ENCODE data around the gene CYP2D6.
"Not testable (repeated sequence)": the region's sequence is repeated elsewhere in the genome, so short reads cannot be mapped to it uniquely, and the experiment has no call there.

Gene CYP2D6

GRCh38 chr22:42130639-42131431 is at the start of gene CYP2D6:
Gene CYP2D6, minus strand, starts transcription at chr22:42130810. Its CDS starts 19 bp downstream, at chr22:42130791.
- not testable (repeated sequence) for DNase-seq (ENCODE audit: extremely low read depth, low read depth)

- peak; percentile 56 for DNase-seq (ENCODE audit: extremely low read depth, low read depth)
- TF ChIP-seq, protein P1, sequence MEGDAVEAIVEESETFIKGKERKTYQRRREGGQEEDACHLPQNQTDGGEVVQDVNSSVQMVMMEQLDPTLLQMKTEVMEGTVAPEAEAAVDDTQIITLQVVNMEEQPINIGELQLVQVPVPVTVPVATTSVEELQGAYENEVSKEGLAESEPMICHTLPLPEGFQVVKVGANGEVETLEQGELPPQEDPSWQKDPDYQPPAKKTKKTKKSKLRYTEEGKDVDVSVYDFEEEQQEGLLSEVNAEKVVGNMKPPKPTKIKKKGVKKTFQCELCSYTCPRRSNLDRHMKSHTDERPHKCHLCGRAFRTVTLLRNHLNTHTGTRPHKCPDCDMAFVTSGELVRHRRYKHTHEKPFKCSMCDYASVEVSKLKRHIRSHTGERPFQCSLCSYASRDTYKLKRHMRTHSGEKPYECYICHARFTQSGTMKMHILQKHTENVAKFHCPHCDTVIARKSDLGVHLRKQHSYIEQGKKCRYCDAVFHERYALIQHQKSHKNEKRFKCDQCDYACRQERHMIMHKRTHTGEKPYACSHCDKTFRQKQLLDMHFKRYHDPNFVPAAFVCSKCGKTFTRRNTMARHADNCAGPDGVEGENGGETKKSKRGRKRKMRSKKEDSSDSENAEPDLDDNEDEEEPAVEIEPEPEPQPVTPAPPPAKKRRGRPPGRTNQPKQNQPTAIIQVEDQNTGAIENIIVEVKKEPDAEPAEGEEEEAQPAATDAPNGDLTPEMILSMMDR (IDR thresholded peaks at IDR 0.05; ENCODE audit: low read depth, low read length), result no peak
Measured at GRCh38 chr22:42179616-42180015, 49.0 kb upstream of the CYP2D6 start.

GRCh38 chr22:42178910-42179519 is 48.4 kb upstream of the CYP2D6 start:
- no peak for DNase-seq (ENCODE audit: extremely low read depth, low read depth)
- TF ChIP-seq, protein P1 (IDR thresholded peaks at IDR 0.05; ENCODE audit: low read depth, low read length), result no peak

DNA sequence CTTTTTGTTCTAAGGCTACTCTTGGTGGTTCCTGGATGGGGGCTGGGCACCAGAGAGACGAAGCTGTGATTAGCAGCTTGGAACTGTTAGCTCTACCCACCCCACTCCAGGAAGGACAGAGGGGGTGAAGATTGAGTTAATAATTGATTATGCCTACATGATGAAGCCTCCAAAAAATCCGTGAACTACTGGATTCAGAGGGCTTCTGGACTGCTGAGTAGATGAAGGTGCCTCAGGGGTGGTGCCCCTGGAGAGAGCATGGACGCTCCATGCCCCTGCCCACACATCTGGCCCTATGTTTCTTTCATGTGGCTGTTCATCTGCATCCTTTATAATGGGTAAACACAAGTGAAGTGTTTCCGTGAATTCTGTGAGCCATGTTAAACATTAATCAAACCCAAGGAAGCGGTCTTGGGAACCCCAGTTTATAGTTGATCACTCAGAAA is 47.3 kb upstream of the CYP2D6 start:
- DNase-seq (ENCODE audit: extremely low read depth, low read depth), result no peak
- TF ChIP-seq, protein P1 (IDR thresholded peaks at IDR 0.05; ENCODE audit: low read depth, low read length), result no peak

DNA sequence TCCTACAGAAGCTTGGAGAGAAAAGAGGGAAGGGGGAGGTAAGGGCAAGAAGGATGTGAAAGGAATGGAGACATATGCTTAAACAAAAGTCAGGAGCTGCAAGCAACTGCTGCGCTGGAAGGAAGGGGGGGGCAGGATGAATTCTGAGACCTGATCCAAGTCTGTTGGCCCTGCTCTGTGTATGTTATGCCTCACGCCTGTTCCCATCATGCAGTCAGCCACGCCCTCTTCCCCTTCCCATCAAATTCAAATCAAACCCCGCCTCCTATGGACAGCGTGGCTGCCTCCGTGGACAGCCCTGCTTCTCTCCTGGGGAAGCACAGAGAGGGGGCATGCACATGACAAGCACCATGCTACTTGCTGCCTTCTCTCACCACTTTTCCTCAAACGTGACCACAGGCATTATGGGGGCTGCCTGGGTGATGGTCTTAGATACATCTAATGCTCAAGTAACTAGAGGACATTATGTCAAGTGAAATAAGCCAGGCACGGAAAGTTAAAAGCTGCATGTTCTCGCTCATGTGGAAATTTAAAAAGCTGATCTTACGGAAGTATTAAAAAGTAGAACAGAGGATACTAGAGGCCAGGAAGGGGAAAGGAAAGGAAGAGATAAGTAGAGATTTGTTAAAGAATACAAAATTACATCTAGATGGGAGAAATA is 45.8 kb upstream of the CYP2D6 start:
- no peak for DNase-seq (ENCODE audit: extremely low read depth, low read depth)

DNA sequence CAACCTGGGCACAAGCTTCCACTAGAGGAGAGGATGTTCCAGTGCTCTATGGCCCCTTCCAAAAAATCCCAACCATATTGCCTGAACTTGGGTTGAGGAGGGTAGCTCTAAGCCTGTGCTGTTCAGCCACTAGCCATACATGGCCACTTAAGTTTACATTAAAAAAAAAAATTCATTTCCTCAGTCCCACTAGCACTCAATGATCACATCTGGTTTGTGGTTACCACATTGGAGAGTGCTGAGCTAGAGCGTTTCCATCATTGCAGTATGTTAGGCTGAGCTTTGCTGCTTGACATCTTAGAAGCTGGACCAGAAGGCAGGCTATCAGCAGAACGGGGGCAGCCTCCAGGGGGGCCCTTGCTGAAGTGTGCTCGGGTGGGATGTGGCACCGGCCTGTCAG is 43.5 kb upstream of the CYP2D6 start:
- DNase-seq (ENCODE audit: extremely low read depth, low read depth), result no peak
- TF ChIP-seq, protein P1 (IDR thresholded peaks at IDR 0.05; ENCODE audit: low read depth, low read length), result no peak

More for the DNA sequence above, 45.8 kb upstream of the CYP2D6 start:
- TF ChIP-seq, protein P1 (IDR thresholded peaks at IDR 0.05; ENCODE audit: low read depth, low read length), result no peak

GRCh38 chr22:42173183-42173926 is 42.7 kb upstream of the CYP2D6 start:
- TF ChIP-seq, protein P1 (IDR thresholded peaks at IDR 0.05; ENCODE audit: low read depth, low read length), result no peak
- DNase-seq (ENCODE audit: extremely low read depth, low read depth), result no peak
